HG02981 (cell line): ENCODE results near the gene PPP2R5C.
"Not testable (repeated sequence)": the region's sequence is repeated elsewhere in the genome, so short reads cannot be mapped to it uniquely, and the experiment has no call there.

Source experiments
- ATAC-seq: cut with Tn5 transposase; IDR thresholded peaks from one replicate; pipeline ENCODE4 v1.9.1; 2021; ENCODE audit warnings: mild to moderate bottlenecking, moderate library complexity; ENCODE audit not compliant: unreplicated experiment

Gene PPP2R5C

DNA sequence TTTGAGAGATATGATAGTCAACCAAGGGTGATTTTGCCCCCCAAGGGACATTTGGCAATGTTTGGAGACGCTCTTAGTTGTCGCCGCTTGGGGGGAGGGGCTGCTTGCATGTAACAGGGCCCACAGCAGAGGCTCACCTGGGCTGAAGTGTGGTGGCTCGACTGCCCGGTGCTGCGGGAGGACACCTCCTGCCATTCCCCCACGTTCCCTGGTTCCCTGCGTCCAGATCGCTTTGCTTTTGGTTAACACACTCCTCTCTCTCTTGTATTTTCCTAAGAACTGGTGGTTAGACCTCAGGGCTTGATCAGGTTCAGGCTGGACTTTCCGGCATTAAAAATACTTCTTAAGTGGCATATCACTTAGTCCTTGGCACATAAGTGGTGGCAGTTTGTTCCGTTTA is 18.9 kb downstream of the PPP2R5C start:
- ATAC-seq: no peak

- ATAC-seq: no peak
Observed at GRCh38 chr14:101780887-101781239, 19.4 kb downstream of the PPP2R5C start.

- no peak for ATAC-seq
Observed at GRCh38 chr14:101781240-101782061, 19.9 kb downstream of the PPP2R5C start.

DNA sequence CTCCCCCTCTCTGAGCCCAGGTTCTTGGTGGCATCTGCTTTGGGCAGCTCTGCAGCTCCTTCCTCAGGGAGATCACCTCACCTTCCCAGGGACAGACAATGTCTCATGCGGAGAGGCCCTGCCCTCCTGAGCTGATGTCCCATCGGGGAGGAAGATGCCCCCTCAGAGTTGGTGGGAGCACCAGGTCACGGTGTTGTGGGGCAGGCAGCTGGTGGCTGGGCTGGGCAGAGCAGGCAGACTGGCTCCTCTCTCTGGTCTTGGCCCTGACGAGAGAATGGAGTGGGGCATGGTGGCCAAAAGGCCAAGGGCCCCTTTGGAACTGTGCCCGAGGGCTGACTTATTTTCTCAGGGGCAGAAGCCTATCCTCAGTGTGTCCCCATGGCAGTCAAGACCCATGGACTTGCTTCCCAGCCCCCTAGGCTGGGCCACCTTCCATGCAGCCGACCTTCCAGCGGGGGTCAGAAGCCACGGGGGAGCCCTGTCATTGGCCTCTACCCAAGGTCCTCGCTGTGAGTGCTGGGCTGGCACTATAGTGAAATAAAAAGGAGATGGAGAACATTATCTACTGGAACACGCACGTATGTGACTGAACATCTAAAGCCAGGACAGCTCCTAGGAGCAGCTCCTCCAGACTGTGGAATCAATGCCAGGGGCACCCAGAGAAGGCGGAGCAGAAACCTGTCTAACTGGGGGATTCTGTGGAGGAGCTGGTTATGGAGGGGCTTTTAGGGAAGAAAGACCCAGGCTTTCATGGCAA is 21.9 kb downstream of the PPP2R5C start:
- ATAC-seq: no peak

GRCh38 chr14:101784631-101785030 is 23.1 kb downstream of the PPP2R5C start:
- no peak for ATAC-seq

DNA sequence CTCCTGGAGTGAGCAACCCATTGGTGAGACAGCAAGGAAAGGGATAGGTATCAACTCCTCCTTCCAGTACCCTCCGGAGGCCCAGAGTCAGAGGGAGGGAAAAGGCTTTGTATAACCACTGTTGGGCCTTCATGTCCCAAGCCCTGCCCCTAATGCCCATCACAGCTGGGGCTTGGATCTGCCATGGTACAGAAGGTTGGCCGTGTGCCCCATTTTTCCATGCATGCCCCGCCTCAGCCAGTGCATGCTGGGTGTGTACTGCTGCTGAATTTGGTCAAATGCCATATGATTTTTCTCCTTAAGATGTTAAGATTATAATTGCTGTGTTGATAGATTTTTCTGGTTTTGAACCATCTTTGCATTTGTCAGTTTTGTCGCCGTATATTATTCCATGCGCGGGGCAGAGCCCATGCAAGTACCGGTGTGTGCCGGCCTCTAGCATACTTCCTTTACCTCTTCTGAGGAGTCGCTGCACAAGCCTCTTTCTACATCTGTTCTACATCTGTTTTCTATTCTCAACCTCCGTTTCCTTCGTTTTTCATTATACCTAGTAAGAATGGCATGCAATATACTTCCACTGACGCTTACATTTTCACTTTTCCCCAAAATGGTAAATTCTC is 26.6 kb downstream of the PPP2R5C start:
- ATAC-seq: no peak

DNA sequence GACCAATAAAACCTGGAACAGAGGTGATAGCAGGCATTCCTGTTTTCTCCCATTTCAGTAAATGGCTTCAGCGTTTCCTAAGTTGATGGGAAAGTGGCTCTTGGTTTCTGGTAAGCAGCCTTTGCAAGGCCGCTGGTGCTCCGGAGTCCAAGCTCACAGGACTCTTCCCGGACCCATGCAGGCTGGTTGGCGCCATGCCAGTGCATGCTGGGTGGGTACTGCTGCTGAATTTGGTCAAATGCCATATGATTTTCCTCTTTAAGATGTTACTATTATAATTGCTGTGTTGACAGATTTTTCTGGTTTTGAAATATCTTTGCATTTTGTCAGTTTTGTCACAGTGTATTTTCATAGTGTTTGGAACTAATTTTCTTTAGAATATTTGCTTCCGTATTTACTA is 27.7 kb downstream of the PPP2R5C start:
- ATAC-seq: no peak

GRCh38 chr14:101790232-101790631 is 28.7 kb downstream of the PPP2R5C start:
- no peak for ATAC-seq

GRCh38 chr14:101791919-101792572 is 30.5 kb downstream of the PPP2R5C start:
- no peak for ATAC-seq

- no peak for ATAC-seq
Observed at GRCh38 chr14:101796016-101796415, 34.5 kb downstream of the PPP2R5C start.

- ATAC-seq: no peak
Observed at GRCh38 chr14:101796479-101796878, 35.0 kb downstream of the PPP2R5C start.

DNA sequence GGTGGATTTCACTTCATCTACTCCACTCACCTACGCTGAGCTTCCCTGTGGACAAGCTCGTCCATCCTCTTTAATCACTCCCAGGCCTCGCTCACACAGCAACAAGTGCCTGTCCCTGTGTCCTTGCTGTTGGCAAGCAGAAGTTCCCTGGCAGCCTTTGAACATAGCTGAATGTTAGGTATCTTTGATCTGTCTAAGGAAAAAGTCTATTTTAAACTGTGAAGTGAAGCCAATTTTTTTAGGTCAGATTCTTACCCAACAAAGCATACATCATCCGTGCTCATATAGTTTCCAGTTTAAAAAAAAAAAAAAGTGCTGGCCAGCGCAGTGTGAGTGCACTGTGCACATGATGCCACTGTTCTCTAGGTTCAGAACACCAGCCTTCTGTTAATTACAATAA is 36.3 kb downstream of the PPP2R5C start:
- ATAC-seq: no peak

GRCh38 chr14:101804373-101804772 is 42.9 kb downstream of the PPP2R5C start:
- ATAC-seq: not testable (repeated sequence)

- not testable (repeated sequence) for ATAC-seq
Observed at GRCh38 chr14:101806252-101806651, 44.7 kb downstream of the PPP2R5C start.

DNA sequence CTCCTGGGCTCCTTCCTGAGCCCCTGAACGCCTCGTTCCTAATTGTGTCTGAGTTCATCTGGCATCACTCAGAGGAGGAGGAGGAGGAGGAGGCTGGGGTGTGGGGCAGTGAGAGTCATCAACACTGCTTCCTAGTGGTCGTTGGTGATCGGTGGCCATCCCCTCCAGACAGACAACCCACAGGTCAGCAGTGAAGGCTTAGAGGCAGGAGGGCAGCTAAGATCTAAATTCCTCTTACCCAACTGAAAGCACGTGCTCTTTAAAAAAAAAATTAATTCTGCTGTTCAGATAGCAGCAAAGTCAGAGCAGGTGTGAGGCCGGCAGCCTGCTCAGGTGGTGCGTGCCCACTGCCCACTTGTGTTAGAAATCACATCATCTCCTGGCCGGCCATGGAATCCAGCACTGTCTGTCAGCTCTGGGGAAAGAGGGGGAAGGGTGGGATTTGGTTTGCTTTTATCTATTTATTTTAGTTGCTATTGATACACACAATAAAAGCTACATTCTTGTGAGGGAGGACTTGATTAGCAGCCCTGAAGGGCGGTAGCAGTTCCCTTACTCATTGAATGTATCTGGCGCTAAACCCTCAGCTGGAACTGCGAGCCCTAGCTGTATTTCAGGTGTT is 46.6 kb downstream of the PPP2R5C start:
- no peak for ATAC-seq

DNA sequence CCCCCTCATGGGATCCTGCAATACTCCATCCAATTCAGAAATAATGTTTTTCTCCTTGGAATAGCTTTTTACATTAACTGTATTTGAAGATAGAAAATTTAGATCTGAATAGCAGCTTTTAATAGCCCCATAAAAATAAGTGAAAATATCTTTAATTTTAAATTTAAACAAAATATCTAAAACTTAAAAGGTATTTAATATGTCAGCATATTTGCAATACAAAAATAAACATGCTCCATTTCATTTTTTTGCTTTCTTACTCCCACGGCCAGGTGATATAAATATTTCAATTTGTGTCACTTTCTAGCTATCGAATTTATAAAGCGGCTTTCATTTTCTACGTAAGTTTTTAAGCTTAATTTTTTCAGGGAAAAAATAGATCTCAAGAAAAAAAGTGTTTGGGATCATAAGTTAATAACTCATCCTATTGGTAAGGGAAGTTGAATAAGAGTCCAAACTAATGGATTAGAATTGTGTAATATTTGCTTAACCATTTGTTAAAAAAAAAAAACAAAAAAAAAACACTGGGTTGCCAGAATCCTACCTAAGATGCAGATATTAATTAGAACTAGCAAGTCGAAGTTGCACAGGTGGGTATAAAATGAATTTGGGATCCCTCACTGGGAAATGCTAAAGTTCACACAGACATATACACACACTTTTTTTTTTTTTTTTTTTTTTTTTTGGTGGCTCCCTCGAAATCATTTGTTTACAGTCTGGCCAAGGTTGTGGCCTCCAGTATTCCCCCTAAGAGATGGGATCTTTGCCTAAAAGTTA is 47.6 kb downstream of the PPP2R5C start:
- ATAC-seq: no peak

DNA sequence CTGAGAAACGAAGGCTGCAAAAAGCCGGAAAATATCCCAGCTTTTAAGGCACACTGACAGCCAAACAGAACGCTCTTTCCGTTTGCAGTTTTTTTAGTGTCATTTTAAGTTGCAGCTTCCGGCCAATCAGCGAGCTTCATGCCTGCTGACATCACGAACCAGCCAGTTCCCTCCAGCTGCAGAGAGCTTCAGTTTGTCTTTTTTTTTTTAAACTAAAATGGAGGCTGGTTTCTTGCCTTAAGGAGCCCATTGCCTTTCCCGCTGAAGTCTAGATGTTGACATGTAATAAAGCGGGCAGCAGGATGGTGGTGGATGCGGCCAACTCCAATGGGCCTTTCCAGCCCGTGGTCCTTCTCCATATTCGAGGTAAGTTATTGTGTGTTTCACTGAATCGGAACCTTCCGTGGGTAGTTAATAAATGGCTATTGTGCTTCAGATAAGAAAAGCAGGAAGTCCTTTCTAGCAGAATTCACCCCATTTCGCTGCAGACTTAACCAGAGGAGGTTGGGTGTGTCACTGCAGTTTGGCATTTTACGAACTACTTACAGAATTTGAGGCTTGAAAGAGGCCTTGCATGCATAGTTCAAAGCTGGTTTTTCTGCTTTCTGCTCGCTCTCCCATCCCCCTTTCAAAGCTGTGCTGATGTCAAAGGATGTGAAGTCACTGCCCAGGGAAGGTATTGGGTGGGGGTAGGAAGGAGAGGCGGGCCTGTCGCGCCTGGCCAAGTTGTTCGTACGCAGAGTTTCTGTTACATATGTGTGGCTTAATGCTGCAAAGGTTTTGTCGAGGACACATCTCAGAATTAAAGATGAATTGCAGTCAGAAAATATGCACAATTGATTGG is 48.4 kb downstream of the PPP2R5C start:
- peak; percentile 86 for ATAC-seq

GRCh38 chr14:101810897-101811621 is 49.5 kb downstream of the PPP2R5C start:
- no peak for ATAC-seq

DNA sequence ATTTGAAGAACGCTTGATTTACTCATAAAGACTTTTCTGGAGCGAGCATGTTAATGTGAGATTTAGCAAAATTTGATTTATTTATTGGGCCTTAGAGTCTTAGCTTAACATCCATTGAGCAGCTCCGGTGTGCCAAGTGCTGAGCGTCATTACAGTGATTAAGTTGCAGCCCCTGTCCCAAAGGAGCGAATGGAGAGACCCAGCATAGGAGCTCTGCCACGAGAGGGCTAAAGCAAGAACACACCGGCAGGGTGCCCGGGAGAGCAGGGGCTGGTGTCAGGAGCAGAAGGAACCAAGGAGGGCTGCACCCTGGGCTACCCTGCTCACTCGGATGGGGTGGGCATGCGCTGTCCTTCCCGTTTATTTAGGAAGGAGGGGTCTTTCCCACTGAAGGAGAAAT is 50.6 kb downstream of the PPP2R5C start:
- no peak for ATAC-seq
